Thoracic aorta (tissue), 2 donors: ENCODE measurements around the gene GALNT5. TPM values are rescaled to one million over a fixed set of nuclear protein-coding genes. Genes with fewer than 3 reads are reported as not detected.

Experiments
- ATAC-seq: fragments of 150-250 bp; one replicate; pipeline ENCODE4 v1.8.0; 2017; ENCODE audit warnings: low read depth; ENCODE audit not compliant: insufficient number of reproducible peaks, low FRiP score
- DNase-seq: peaks from one replicate; pipeline ENCODE4 v3.0.0-alpha.2; 2020; ENCODE audit warnings: low spot score
- H3K27ac ChIP-seq, 2 donors: fragments of 200-600 bp; sonication (generic); 1 replicate in 1 of 2; 2 replicates in 1 of 2; pipeline ENCODE4 v1.5.1; 2016; ENCODE audit warnings: mild to moderate bottlenecking in 2 of 2, moderate library complexity in 2 of 2
- H3K27me3 ChIP-seq: fragments of 200-600 bp; sonication (generic); replicated peaks from 2 replicates; pipeline ENCODE4 v1.6.0; 2016; ENCODE audit warnings: mild to moderate bottlenecking; ENCODE audit not compliant: insufficient read depth
- H3K36me3 ChIP-seq: fragments of 200-600 bp; sonication (generic); one replicate; pipeline ENCODE4 v1.5.1; 2016
- H3K4me1 ChIP-seq, 2 donors: fragments of 200-600 bp; sonication (generic); 1 replicate in 1 of 2; 2 replicates in 1 of 2; pipeline versions ENCODE4 v1.5.1 to v1.6.0; 2016; ENCODE audit warnings: low read depth in 2 of 2, mild to moderate bottlenecking in 1 of 2; ENCODE audit not compliant: control insufficient read depth in 1 of 2
- H3K4me3 ChIP-seq: fragments of 200-600 bp; sonication (generic); 2 replicates; pipeline ENCODE4 v1.5.1; 2016; ENCODE audit warnings: mild to moderate bottlenecking
- H3K9me3 ChIP-seq: fragments of 200-600 bp; sonication (generic); 2 replicates; pipeline ENCODE4 v1.5.1; 2016
- CTCF ChIP-seq: fragments of 200-600 bp; sonication (generic); IDR thresholded peaks from one replicate; pipeline ENCODE4 v1.5.1; 2019; ENCODE audit warnings: antibody characterized with exemption
- total RNA-seq, 2 donors: library from RNA; depleted of rRNA; stranded (reverse); fragments of >200 nt; gene quantifications; one replicate each; pipeline versions ENCODE4 v1.1.0 to v1.2.3, GENCODE V29; 2016

GALNT5 gene
- total RNA-seq = 1 to 10 TPM; 3.4 to 3.7 TPM

GRCh38 chr2:157257312-157258252, at the start of gene GALNT5:
GALNT5 (plus strand) TSS chr2:157257705; CDS start chr2:157258083, 378 bp downstream.
- Histone ChIP-seq H3K9me3 (no peaks in the 10 kb centered on the region), H3K36me3 (no peaks in the 10 kb centered on the region), H3K27ac (peak within 1 kb of the TSS in 1 of 2 donors; percentile 48), H3K4me1 (peaks cover 5% of the 10 kb centered on the region in 2 donors), H3K4me3 (peak within 1 kb of the TSS; percentile 68), H3K27me3 (no peaks in the 10 kb centered on the region)
- DNase-seq (no peak), ATAC-seq (no peak)
- no peak for TF ChIP-seq CTCF

GRCh38 chr2:157216286-157216965, 41.1 kb upstream of the GALNT5 start:
- Histone ChIP-seq H3K27ac (no peak overlapping the region), H3K4me1 (no peaks in the 10 kb centered on the region), H3K36me3 (no peaks in the 10 kb centered on the region), H3K9me3 (no peaks in the 10 kb centered on the region), H3K27me3 (no peaks in the 10 kb centered on the region), H3K4me3 (no peak overlapping the region)
- TF ChIP-seq CTCF = no peak
- DNase-seq (no peak), ATAC-seq (no peak)

GRCh38 chr2:157217409-157217808, 40.1 kb upstream of the GALNT5 start:
- no peak for ATAC-seq
- H3K27me3 ChIP-seq = no peaks in the 10 kb centered on the region
- no peaks in the 10 kb centered on the region for H3K36me3 ChIP-seq
- H3K27ac ChIP-seq = no peak overlapping the region
- H3K4me3 ChIP-seq = no peak overlapping the region
- no peak for DNase-seq
- H3K4me1 ChIP-seq = no peaks in the 10 kb centered on the region
- no peaks in the 10 kb centered on the region for H3K9me3 ChIP-seq
- TF ChIP-seq CTCF = no peak

GRCh38 chr2:157218911-157219310, 38.6 kb upstream of the GALNT5 start:
- TF ChIP-seq CTCF = no peak

GRCh38 chr2:157220502-157220901, 37.0 kb upstream of the GALNT5 start:
- Histone ChIP-seq H3K27ac (no peak overlapping the region), H3K4me3 (no peak overlapping the region), H3K36me3 (no peaks in the 10 kb centered on the region), H3K4me1 (no peaks in the 10 kb centered on the region), H3K27me3 (no peaks in the 10 kb centered on the region), H3K9me3 (no peaks in the 10 kb centered on the region)
- no peak for DNase-seq
- no peak for TF ChIP-seq CTCF
- ATAC-seq = no peak

More at GRCh38 chr2:157218911-157219310, 38.6 kb upstream of the GALNT5 start:
- no peak for DNase-seq
- no peak for ATAC-seq
- Histone ChIP-seq H3K36me3 (no peaks in the 10 kb centered on the region), H3K4me1 (no peaks in the 10 kb centered on the region), H3K9me3 (no peaks in the 10 kb centered on the region), H3K27me3 (no peaks in the 10 kb centered on the region), H3K4me3 (no peak overlapping the region), H3K27ac (no peak overlapping the region)
